IPS DF 4.7 (cell line): ENCODE measurements around the gene NENF.
"Not testable (repeated sequence)": the region's sequence is repeated elsewhere in the genome, so short reads cannot be mapped to it uniquely, and the experiment has no call there.

Experiments used
- DNase-seq: peaks from one replicate; pipeline ENCODE4 v3.0.0-alpha.2; 2013; ENCODE audit warnings: low spot score; ENCODE audit errors: extremely low read depth

Gene NENF

GRCh38 chr1:212432661-212433576, at the start of gene NENF:
NENF (plus strand) TSS chr1:212432920; CDS start chr1:212432944, 24 bp downstream.
- DNase-seq = no peak

DNA sequence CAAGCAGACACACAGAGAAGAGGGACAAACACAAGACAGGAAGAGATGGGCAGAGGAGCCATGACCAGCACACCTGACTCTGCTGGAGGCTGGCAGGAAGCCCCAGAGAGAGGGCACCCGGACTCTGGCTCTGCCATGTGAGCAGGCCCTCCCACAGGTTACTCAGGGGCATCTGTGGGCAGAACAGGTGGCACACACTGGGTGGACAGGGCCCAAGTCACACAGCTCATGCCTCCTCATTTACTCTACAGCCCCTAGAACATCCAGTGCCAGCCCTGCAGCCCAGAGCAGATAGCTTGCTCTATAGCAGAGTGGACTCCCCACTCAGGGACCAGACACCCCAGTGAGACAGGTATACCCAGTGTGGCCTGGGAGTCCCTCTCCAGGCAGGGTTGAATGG, 46.7 kb upstream of the NENF start:
- no peak for DNase-seq

- no peak for DNase-seq
These were observed 43.6 kb upstream of the NENF start for GRCh38 chr1:212388985-212389716.

DNA sequence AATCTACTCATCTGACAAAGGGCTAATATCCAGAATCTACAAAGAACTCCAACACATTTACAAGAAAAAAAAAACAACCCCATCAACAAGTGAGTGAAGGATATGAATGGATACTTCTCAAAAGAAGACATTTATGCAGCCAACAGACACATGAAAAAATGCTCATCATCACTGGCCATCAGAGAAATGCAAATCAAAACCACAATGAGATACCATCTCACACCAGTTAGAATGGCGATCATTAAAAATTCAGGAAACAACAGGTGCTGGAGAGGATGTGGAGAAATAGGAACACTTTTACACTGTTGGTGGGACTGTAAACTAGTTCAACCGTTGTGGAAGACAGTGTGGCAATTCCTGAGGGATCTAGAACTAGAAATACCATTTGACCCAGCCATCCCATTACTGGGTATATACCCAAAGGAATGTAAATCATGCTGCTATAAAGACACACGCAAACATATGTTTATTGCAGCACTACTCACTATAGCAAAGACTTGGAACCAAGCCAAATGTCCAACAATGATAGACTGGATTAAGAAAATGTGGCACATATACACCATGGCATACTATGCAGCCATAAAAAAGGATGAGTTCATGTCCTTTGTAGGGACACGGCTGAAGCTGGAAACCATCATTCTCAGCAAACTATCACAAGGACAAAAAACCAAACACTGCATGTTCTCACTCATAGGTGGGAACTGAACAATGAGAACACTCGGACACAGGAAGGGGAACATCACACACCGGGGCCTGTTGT, 36.9 kb upstream of the NENF start:
- not testable (repeated sequence) for DNase-seq

- DNase-seq = no peak
These were observed 36.1 kb upstream of the NENF start for GRCh38 chr1:212396638-212397037.

DNA sequence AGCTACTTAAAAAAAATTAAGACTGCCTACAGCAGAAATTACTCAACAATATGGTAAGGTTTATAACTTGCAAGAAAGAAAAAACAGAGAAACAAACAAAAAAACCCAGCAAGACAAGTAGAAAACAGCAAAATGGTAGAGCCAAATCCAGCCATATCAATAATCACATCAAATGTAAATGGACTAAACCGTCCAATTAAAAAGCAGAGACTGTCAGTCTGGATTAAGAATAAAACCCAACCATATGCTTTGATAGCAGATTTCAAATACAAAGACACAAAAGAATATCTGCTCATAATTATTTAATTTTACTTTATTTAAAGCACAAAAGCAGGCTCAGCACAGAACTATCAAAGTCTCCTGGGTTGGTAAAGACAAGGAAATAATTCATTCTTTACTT, 35.5 kb upstream of the NENF start:
- no peak for DNase-seq

DNA sequence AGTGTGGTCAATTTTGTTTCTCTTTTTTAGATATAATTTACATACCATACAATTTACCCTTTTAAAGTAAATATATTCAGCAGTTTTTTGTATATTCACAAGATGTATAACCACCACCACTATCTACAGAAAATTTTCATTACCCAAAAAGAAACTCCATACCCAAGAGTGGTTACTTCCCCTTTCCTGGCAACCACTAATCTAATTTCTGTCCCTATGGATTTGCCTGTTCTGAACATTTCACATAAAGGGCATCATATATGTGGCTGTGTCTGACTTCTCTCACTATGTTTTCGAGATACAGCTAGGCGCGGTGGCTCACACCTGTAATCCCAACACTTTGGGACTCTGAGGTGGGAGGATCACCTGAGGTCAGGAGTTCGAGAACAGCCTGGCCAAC, 31.7 kb upstream of the NENF start:
- no peak for DNase-seq

DNA sequence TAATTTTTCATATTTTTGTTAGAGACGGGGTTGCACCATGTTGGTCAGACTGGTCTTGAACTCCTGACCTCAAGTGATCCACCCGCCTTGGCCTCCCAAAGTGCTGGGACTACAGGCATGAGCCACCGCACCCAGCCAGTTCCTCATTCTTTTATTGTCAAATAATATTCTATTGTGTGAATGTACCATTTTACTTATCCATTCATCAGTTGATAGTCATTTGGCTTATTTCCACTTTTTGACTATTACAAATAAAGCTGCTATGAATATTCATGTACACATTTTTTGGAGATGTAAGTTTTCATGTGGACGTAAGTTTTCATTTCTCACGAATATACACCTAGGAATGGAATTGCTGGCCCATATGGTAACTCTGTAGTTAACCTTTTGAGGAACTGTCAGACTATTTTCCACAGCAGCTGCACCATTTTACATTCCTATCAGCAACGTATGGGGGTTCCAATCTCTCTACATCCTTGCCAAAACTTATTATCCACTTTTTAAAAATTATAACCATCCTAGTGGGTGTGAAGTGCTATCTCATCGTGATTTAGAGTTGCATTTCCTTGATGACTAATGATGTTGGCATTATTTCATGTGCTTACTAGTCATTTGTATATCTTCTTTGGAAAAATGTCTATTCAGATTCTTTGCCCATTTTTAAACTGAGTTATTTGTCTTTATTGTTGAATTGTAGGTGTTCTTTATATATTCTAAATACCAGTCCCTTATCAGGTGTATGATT, 30.7 kb upstream of the NENF start:
- no peak for DNase-seq

GRCh38 chr1:212402666-212403321, 29.9 kb upstream of the NENF start:
- DNase-seq = no peak

GRCh38 chr1:212410231-212410820, 22.4 kb upstream of the NENF start:
- DNase-seq = no peak

- DNase-seq = no peak
These were observed 20.3 kb upstream of the NENF start for GRCh38 chr1:212412374-212412773.

DNA sequence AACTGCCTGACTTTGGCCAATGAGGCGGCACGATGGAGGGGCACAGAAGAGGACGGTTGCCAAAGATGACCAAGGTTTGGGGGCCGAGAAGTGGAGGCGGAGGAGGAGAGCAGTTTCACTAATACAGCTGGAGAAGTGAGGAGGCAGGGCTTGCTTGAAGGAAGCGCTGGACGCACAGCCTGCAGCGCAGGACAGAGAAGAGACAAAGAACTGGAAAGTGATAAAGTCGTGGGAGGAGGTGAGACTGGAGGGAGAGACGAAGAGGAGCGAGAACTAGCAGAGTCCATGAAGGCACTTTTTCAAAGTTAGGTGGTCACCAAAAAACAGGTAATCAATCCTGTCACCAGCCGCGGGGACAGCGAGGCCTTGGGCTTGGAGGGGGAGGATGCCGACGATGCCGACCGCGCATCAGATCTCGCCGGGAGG, 18.8 kb upstream of the NENF start:
- no peak for DNase-seq

DNA sequence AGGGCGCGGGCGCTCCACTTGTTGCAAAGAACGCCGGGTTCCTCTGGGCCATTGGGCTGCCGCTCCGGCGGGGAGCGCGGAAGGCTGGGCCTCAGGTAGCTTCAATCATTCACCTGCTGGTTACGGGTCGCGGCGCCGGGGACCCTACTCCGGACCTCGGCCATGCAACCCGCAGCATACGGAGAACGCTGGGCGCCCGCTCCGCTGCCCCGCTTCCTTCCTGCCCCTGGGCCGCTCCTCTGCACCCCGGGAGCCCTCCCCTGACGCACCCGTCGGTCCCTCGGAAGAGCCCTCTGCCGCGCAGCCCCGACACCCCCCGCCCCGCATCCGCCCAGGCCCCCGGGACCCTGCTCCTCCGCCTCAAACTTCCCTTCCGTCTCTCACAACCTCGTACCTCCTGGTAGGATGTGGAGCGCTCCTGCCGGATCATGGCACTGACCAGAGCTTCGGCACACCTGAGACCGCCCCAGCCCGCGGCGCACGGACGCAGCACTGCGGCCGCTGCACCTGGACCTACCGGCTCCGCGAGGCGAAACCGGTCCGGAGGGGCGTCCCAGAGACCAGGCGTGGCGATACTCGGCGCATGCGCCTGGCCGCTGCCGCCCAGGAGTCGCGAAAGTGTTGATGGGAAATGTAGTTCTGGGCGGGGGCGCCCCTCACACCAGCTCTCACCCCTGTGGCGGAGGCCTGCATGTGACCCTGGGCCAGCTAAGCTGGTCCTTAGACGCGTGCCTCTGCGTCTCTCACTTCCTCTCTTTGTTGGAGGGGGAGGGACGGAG, 18.2 kb upstream of the NENF start, which contains the start of gene PACC1:
Gene PACC1, minus strand, starts transcription at position 559 of the 779 bp plus-strand sequence. Its CDS starts 129 bp downstream, at position 430.
- DNase-seq = peak; percentile 91

- no peak for DNase-seq
These were observed 17.4 kb upstream of the NENF start for GRCh38 chr1:212415107-212415841.

DNA sequence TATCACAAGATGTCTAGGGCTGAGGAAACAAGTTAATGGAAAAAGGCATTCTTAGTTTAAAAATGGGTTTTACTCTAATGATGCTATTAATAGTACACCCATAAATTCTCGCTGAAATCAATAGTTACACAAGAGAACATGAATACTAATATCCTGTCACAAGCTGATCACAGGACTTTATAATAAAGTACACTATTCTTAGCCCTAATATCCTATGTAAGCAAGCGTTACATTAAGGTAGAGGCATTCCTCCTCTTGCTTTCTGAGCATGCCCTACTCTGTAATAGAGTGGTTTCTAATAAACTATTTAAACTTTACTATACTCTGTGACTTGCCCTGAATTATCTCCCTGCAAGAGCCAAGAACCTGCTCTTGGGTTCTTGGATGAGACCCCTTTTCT, 11.6 kb upstream of the NENF start:
- DNase-seq = no peak

GRCh38 chr1:212423879-212424278, 8.8 kb upstream of the NENF start:
- no peak for DNase-seq

- no peak for DNase-seq
These were observed 4.2 kb upstream of the NENF start for GRCh38 chr1:212428496-212428895.

GRCh38 chr1:212430416-212430815, 2.3 kb upstream of the NENF start:
- no peak for DNase-seq
